ENCODE results near the gene ATN1.

Gene ATN1

GRCh38 chr12:6965714-6966113 lies 38.0 kb downstream of the ATN1 start:
- TF ChIP-seq PKNOX1 (IDR thresholded peaks at IDR 0.05) (peak; percentile 51), SP1 (IDR thresholded peaks at IDR 0.05) (no peak)
- no peak for DNase-seq (ENCODE audit: extremely low spot score)
- CTCF ChIA-PET = interaction anchor here (0.8 to 1.9 kb wide), 5 partner anchors 8 to 93 kb away, joined by 3 to 8 read pairs (median 4); partner anchors contain the start of genes C12orf57 and SPSB2
- POLR2A ChIA-PET = interaction anchor here (1.0 to 13.3 kb wide), 3 partner anchors 9 to 28 kb away, joined by 3 to 450 read pairs (median 5); partner anchors contain the start of genes C12orf57 and RNU7-1

GRCh38 chr12:6966351-6966750 lies 38.6 kb downstream of the ATN1 start:
- ChIA-PET CTCF (interaction anchor here (0.6 to 1.9 kb wide), 5 partner anchors 8 to 141 kb away, joined by 3 to 8 read pairs (median 4); partner anchors contain the start of genes C12orf57 and SPSB2), POLR2A (interaction anchor here (1.0 to 13.3 kb wide), 3 partner anchors 10 to 29 kb away, joined by 3 to 450 read pairs (median 5); partner anchors contain the start of genes C12orf57 and RNU7-1)
- TF ChIP-seq SUZ12 (IDR thresholded peaks at IDR 0.05) (no peak), HDGF (IDR thresholded peaks at IDR 0.05; ENCODE audit: borderline replicate concordance) (no peak), FOXM1 (IDR thresholded peaks at IDR 0.05; ENCODE audit: borderline replicate concordance) (no peak), ARNT (IDR thresholded peaks at IDR 0.05) (no peak), L3MBTL2 (conservative IDR thresholded peaks at IDR 0.05) (no peak), ELF4 (IDR thresholded peaks at IDR 0.05) (no peak), LEF1 (IDR thresholded peaks at IDR 0.05; ENCODE audit: borderline replicate concordance) (no peak), FOXK2 (IDR thresholded peaks at IDR 0.05) (no peak), ZNF384 (IDR thresholded peaks at IDR 0.05) (no peak), TARDBP (IDR thresholded peaks at IDR 0.05) (no peak), NFRKB (IDR thresholded peaks at IDR 0.05) (no peak), CTBP1 (IDR thresholded peaks at IDR 0.05; ENCODE audit: borderline replicate concordance) (no peak), BHLHE40 (IDR thresholded peaks at IDR 0.05; ENCODE audit: borderline replicate concordance) (no peak), SP1 (IDR thresholded peaks at IDR 0.05) (no peak), PKNOX1 (IDR thresholded peaks at IDR 0.05) (no peak), FOXA1 (IDR thresholded peaks at IDR 0.05) (no peak)
- DNase-seq (ENCODE audit: extremely low spot score) = no peak

GRCh38 chr12:6967651-6968100 lies 39.9 kb downstream of the ATN1 start:
- CTCF ChIA-PET = interaction anchor here (2.6 kb wide), 1 partner anchor 24 kb away, joined by 8 read pairs; the partner anchor contains the start of genes C12orf57 and RNU7-1
- DNase-seq (ENCODE audit: extremely low spot score) = no peak
- TF ChIP-seq SP1 (IDR thresholded peaks at IDR 0.05) (no peak), ELF4 (IDR thresholded peaks at IDR 0.05) (no peak), L3MBTL2 (conservative IDR thresholded peaks at IDR 0.05) (no peak), SUZ12 (IDR thresholded peaks at IDR 0.05) (no peak), PKNOX1 (IDR thresholded peaks at IDR 0.05) (no peak), CTBP1 (IDR thresholded peaks at IDR 0.05; ENCODE audit: borderline replicate concordance) (no peak), NFRKB (IDR thresholded peaks at IDR 0.05) (no peak), ARNT (IDR thresholded peaks at IDR 0.05) (no peak)
- POLR2A ChIA-PET = interaction anchor here (0.9 to 2.4 kb wide), 2 partner anchors 24 to 52 kb away, joined by 3 to 42 read pairs; partner anchors contain the start of genes C12orf57 and RNU7-1

- ChIA-PET CTCF (interaction anchor here (2.6 kb wide), 1 partner anchor 24 kb away, joined by 8 read pairs; the partner anchor contains the start of genes C12orf57 and RNU7-1), POLR2A (interaction anchor here (0.8 to 2.4 kb wide), 5 partner anchors 25 to 101 kb away, joined by 3 to 42 read pairs (median 4); partner anchors contain the start of genes C12orf57, LPCAT3, RNU7-1 and TPI1)
- DNase-seq (ENCODE audit: extremely low spot score) = no peak
- TF ChIP-seq SP1 (IDR thresholded peaks at IDR 0.05) = no peak
- TF ChIP-seq TARDBP (IDR thresholded peaks at IDR 0.05) = no peak
- no peak for TF ChIP-seq SUZ12 (IDR thresholded peaks at IDR 0.05)
- TF ChIP-seq L3MBTL2 (conservative IDR thresholded peaks at IDR 0.05) = no peak
- TF ChIP-seq LEF1 (IDR thresholded peaks at IDR 0.05; ENCODE audit: borderline replicate concordance) = no peak
These were observed 40.7 kb downstream of the ATN1 start for GRCh38 chr12:6968426-6968825.

GRCh38 chr12:6970096-6970527 lies 42.4 kb downstream of the ATN1 start:
- CTCF ChIA-PET = interaction anchor here (2.6 kb wide), 1 partner anchor 26 kb away, joined by 8 read pairs; the partner anchor contains the start of genes C12orf57 and RNU7-1
- POLR2A ChIA-PET = interaction anchor here (1.0 kb wide), 1 partner anchor 26 kb away, joined by 8 read pairs; the partner anchor contains the start of genes C12orf57 and RNU7-1
- TF ChIP-seq LEF1 (IDR thresholded peaks at IDR 0.05; ENCODE audit: borderline replicate concordance) = no peak
- TF ChIP-seq HDGF (IDR thresholded peaks at IDR 0.05; ENCODE audit: borderline replicate concordance) = 0 out of 2 replicates have a peak, but pooled peaks have one; percentile 6
- DNase-seq (ENCODE audit: extremely low spot score) = no peak

- TF ChIP-seq NFRKB (IDR thresholded peaks at IDR 0.05) = no peak
- TF ChIP-seq L3MBTL2 (conservative IDR thresholded peaks at IDR 0.05) = no peak
- TF ChIP-seq PKNOX1 (IDR thresholded peaks at IDR 0.05) = no peak
- TF ChIP-seq HDGF (IDR thresholded peaks at IDR 0.05; ENCODE audit: borderline replicate concordance) = no peak
- no peak for DNase-seq (ENCODE audit: extremely low spot score)
- ChIA-PET CTCF (interaction anchor here (0.9 to 1.3 kb wide), 2 partner anchors 8 to 9 kb away, joined by 3 to 6 read pairs; no protein-coding TSS in a partner anchor), POLR2A (interaction anchor here (0.9 to 2.8 kb wide), 3 partner anchors 12 to 36 kb away, joined by 3 to 20 read pairs (median 15); partner anchors contain the start of genes C12orf57 and RNU7-1)
These were observed 46.4 kb downstream of the ATN1 start for GRCh38 chr12:6974180-6974579.
